GM15510 (cell line): Measurements from ENCODE around the gene ACP2.

Experiments used
- POLR2A ChIP-seq: IDR thresholded peaks from 3 replicates; pipeline ENCODE4 v1.6.1; 2011; ENCODE audit warnings: borderline replicate concordance; ENCODE audit not compliant: insufficient read length; ENCODE audit errors: extremely low read depth

ACP2 gene

DNA sequence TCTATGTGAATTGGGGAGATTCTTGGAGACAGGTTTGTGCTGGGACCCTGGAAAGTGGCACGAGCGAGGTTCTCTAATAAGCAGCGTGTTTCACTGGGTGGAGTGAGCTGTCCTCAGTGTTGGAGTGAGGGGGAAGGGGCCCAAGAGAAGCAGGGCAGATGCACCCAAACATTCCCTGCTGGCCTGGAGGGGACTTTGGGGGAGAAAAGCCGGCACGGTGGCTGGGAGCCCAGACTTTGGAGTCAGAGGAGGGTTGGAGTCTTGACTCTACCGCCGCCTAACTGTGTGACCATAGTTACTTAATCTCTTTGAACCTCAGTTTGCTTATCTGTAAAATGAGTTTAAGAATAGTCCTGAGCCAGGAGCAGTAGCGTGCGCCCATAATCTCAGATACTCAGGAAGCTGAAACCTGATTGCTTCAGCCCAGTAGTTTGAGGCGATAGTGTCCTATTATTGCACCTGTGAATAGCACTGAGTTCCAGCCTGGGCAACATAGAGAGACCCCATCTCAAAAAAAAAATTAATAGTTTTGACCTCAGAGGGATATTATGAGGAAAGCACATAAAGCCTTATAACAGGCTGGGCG is 9.8 kb upstream of the ACP2 start:
- TF ChIP-seq POLR2A, result no peak

DNA sequence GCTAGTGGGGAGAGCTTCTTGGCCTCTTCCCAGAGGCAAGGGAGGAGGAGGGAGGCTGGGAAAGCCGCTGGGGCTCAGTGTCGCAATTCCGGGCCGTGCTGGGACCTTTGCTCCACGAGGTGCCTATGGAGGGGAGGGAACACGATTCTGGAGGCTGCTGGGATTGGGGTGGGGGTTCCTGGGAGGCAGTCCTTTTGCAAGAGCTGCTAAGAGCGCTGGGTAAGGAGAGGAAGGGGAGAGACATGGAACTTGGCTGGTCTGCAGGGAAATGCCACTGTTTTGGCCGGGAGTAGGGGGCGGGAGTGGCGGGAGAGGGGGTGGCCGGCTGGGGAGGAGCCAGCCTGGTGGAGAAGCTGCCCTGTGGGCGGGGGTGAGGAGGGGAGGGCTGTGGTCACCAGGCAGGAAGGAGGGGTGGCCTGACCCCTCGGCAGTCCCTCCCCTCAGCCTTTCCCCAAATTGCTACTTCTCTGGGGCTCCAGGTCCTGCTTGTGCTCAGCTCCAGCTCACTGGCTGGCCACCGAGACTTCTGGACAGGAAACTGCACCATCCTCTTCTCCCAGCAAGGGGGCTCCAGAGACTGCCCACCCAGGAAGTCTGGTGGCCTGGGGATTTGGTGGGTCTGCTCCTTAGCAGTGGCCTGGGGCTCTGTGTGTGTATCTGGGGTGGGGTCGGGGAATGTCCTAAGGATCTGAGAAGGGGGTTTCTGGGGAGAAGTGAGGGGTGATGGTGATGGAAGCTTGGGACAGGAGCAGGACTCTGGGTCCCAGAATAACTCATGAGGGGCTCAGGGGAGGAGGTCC is 9.1 kb upstream of the ACP2 start, which contains the start of gene NR1H3:
NR1H3 (plus strand) TSS at position 480 of the 800 bp plus-strand sequence. CDS start 1,221 bp downstream, outside the sequence.
- no peak for TF ChIP-seq POLR2A

DNA sequence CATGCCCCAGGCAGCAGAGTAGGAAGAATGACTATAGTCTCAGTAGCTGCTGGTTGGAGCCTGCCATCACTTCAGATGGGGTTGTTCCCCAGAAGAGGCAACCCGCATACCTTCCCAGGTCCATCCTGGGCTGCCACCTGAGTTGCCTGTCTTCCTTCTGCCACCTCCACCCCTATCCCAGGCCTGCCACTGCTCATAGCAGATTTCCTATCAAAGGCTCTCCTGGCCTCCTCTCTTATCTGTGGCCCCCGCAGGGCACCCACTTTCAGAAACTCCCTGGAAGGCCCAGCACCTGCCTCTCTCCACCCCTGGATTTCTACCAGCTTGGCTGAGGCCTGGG is 8.5 kb upstream of the ACP2 start:
- no peak for TF ChIP-seq POLR2A

DNA sequence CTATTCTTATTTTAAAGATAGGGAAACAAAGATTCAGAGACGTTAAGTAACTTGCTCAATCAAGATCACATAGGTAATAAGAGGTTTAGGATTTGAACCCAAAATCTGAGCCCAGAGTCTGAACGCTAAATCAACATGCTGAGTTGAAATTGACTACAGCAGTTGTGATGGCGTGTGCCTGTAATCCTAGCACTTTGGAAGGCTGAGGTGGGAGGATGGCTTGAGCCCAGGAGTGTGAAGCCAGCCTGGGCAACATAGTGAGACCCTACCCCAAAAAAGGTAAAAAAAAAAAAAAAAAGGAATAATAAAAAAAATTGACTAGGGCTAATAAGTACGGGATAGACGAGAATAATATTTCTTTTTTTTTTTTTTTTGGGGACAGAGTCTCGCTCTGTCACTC is 7.8 kb upstream of the ACP2 start:
- no peak for TF ChIP-seq POLR2A

DNA sequence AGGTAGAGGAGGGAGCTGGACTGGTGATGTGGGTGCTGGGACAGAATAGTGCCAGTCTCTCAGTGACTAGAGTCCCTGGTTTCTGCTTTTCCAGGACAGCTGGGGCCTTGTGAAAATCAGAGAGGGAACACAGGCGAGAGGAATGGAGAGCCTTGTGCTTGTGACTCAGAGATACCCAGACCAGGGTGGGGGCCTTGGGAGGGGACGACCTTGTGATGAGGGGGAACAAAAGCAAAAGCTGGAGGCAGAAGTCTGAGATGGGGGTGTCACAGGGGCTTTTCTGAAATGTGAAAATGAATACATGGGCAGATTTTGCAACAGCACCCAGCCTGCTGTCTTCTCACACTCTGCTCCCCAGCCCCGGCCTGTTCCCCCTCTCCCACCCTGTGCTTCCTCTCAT is 5.8 kb upstream of the ACP2 start:
- TF ChIP-seq POLR2A, result no peak

DNA sequence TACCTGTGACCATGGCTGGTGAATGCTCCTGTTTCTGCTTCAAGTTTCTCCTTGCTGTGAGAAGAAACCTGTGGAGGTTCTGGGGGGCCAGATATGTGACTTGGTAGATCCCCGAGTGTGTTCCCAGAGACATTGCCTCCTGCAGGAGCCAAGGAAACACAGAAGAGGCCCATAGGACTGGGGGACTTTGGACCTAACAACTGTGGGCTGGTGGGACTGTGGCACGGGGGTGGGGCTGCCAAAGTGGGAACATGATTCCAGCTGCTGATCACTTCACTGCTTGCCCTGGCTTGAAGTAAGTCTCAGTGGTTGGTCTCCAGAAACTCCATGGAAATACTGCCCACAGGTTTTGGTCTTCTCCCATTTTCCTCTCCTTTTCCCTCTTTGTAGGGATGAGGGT is 5.0 kb upstream of the ACP2 start:
- TF ChIP-seq POLR2A, result no peak

DNA sequence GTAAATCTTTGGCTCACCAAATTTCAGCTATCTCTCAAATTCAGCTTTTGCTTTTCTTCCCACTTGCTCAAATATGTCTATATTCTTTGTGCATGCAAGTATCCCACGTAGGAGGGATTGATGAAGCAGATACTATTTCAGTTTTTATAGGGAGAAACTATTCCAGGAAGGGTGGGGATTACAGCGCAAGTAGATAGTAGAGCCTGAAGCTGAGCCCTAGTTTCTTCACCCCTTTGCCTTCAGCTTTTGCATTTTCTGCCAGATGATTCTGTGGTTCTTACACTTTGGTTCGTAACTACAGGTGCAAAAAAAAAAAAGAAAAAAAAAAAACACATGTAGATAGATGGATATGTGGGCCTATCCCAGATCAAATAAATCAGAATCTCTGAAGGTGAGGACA is 3.1 kb upstream of the ACP2 start:
- TF ChIP-seq POLR2A, result no peak

DNA sequence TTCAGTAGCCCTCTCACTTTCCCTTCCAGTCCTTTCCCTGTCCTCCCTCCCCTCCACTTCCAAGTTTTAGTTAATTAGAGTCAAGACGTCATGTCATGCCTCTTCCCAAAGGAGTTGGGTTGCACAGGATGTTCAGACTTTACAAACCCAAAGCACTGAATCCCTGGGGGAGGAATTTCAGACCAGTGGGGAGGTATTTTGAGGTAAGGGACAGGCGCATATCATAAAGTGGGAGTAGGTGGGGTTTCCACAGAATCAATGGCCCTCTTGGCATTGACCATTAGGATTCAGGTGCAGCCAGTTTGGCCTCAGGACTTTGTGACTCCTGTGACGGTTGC is 733 bp upstream of the ACP2 start:
- TF ChIP-seq POLR2A, result no peak

DNA sequence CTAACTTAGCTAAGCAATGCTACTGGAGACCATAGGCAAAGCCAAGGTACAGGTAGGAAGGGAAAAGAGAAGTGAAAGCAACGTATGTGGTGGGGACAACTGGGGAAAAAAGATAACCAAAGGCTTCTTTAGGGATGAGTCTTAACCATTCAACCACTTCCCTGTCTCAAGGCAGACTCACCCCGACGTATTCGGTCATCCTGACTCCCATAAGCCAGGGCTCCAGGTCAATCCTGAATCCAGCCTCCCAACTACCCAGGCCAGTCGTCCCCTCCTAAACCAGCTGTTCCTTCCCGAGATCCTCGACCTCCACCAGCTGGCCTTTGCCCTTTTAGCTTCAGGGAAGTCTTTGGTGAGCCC is 330 bp downstream of the ACP2 start:
- TF ChIP-seq POLR2A, result no peak

DNA sequence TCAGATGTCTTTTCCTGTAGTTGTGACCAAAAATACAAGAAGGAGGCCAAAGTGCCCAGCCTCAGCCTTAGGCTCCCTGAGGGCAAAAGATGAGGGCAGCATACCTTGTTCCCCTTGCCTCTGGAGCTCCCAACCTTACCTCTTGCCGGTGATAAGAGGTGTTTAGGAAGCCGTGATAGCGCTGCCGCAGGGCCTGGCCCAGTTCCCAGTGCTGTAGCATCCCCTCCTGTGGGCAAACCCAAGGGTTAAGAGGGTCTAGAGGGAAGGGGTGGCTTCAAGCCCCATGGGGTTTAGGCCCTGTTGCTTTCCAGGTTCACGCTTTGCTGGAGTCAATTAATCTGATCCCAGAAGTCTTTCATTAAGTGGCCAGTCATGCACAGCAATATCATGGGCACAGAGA is 1.1 kb downstream of the ACP2 start:
- no peak for TF ChIP-seq POLR2A

DNA sequence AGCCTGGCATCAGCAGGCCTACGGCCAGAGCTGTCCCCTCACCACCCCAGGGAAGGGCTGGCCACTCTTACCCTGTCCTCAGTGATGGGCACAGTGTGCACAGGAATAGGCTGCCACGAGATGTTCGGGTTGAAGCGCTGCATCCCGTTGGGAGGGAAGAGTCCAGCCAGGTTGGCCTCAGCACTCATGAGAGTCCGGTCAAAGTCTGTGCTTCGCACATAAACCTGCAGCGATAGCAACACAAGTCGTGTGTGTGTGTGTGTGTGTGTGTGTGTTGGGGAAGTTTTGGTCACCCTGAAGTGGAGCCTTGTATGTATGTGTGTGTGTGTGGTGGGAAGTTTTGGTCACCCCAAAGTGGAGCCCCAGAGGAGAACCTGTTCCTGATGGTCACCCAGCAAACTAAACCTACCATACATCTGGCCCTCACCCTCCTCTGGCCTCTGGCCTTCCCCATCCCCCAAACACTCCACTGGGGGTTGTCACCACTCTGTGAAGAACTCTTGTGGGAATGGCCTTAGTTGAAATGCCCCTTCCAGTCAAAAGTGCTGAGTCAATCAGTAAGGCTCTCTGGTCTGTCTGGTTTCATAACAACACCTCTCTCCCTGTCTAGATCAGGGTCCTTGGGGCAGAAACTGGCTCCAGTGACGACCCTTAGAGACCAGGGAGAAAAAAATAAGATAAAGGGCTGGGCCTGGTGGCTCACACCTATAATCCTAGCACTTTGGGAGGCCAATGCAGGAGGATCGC is 2.8 kb downstream of the ACP2 start:
- no peak for TF ChIP-seq POLR2A

DNA sequence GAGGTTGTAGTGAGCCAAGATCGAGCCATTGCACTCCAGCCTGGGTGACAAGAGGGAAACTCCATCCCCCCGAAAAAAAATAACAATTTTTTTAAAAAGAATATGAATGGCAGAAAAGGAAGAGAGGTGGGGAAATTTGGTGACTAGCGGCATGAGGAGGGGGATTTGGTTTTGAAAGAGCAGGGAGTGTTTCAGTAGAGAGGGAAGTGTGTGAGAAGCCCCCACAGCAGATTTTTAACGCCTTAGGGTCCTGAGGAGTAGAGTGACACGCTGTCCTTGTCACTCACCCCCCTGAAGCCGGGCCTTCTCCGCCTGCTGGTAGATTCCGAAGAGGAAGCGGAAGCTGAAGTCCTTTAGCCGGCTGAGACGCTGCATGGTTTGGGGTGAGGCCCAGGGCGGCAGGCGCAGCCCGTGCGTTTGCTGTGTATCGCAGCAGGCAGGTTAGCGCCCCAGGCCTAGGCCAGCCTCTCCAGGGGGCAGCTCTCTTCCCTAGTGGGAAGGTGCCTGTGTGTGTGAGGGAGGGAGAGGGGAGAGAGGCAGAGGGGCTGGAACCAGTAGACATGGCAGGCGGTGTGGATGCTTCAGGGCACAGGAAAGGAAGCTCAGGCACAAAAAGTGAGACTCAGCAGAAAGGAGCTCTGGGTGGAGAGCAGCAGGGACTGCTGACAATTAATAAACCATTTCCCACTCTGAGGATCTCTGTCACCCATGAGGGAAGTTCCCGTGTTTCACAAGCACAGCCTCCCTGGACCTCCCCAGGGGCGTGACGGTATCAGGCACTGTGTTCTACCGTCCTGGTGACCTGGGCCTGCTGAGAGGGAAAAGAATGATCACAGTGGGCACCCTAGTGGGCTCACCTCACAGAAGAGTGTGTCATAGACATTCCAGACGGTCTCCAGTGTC is 3.9 kb downstream of the ACP2 start:
- TF ChIP-seq POLR2A, result no peak

DNA sequence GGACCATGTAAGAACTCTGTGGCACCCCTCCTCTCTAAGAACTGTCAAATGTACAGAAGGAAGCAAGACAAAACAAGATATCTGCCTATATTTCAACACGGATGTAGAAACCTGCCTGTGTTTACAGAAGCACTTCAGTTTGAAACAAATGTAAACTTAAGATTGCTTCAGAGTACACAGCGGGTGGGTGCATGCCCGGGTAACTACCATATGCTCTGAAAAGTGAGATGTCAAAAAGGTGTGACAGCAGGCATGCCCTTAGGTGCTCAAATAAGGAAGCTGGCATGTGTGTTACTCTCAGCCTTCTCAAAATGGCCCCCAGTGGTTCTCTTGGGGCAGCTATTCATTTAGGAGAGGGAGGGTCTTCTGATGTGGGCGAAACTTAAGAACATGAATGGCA is 5.2 kb downstream of the ACP2 start:
- TF ChIP-seq POLR2A, result no peak

DNA sequence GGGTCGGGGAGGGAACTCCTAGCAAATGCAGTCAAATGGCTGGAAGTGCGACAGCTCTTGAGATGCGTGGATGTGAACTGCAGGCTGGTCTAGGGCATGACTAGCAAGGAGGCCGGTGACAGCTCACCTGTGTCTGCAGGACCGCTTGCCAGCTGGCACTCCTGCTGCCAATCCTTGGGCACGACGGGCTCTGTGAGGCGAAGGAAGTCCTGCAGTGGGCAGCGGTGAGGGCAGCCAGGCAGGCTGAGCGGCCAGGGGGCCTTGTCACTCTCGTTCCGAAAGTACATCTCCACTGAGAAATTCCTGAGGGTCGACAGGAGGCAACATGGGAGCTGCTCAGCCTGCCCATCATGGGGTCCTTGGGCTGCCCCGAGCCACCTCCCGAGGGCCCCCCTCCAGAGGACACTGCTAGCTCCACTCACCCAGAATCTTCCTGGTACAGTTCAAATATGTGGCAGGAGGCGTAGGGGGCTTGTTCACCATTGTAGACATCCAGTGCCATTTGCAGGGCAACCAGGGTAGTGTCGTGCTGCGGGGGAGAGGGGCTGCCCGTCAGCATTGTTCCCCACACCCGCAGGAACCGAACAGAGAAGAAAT is 5.9 kb downstream of the ACP2 start:
- TF ChIP-seq POLR2A, result no peak
